GM13977 (cell line): ENCODE measurements around the gene RIMBP2.
"Not testable (repeated sequence)": the region's sequence is repeated elsewhere in the genome, so short reads cannot be mapped to it uniquely, and the experiment has no call there.

Source experiments
- DNase-seq: peaks from one replicate; pipeline ENCODE4 v3.0.0; 2012; ENCODE audit warnings: low spot score
- CTCF ChIP-seq: IDR thresholded peaks from 2 replicates; pipeline ENCODE4 v1.5.1; 2012; ENCODE audit warnings: mild to moderate bottlenecking, control low read depth; ENCODE audit not compliant: insufficient read depth; ENCODE audit errors: extremely low read depth, missing control alignments
- in situ Hi-C: fragments of 300-500 bp; cut with MboI; formaldehyde crosslinking; loops from one replicate; pipeline ENCODE4 v1.12.0; 2022; ENCODE audit warnings: low sequenced_read_pairs, low pct_unique_long_range_greater_than_20kb, mixed read lengths, inconsistent platforms; ENCODE audit not compliant: unreplicated experiment

The RIMBP2 gene

DNA sequence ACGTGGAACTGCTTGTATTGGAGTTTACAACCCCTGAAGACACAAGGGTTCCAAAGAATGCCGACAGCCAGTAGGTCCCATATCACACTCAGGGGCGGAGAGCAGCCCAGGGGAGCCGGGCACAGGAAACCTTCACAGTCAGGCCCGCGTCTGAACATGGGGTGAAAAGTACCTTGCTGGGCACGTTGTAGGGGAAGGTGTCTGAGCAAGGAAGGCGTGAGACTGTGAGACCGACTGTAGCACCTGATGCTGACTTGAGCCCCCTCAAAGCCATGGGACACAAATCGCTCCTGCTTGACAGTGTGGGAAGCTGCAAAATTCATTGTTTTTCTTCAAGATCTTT lies 14.7 kb downstream of the RIMBP2 start:
- no peak for TF ChIP-seq CTCF
- in situ Hi-C loops: no loop called here
- DNase-seq: no peak

GRCh38 chr12:130700492-130701401 lies 15.4 kb downstream of the RIMBP2 start:
- in situ Hi-C loops: no loop called here
- no peak for DNase-seq
- TF ChIP-seq CTCF: no peak

GRCh38 chr12:130698106-130698505 lies 18.0 kb downstream of the RIMBP2 start:
- in situ Hi-C loops: no loop called here
- no peak for TF ChIP-seq CTCF
- DNase-seq: no peak

GRCh38 chr12:130696379-130697100 lies 19.6 kb downstream of the RIMBP2 start:
- TF ChIP-seq CTCF: no peak
- in situ Hi-C loops: no loop called here
- DNase-seq: no peak

GRCh38 chr12:130695061-130695460 lies 21.0 kb downstream of the RIMBP2 start:
- no peak for DNase-seq
- TF ChIP-seq CTCF: no peak
- in situ Hi-C loops: no loop called here

- in situ Hi-C loops: no loop called here
- DNase-seq: no peak
- no peak for TF ChIP-seq CTCF
Observed at GRCh38 chr12:130689408-130690405, 26.4 kb downstream of the RIMBP2 start.

GRCh38 chr12:130688999-130689398 lies 27.1 kb downstream of the RIMBP2 start:
- DNase-seq, in situ Hi-C loops: not testable (repeated sequence)
